ENCODE data around the gene MSLN. TPM values are rescaled to one million over a fixed set of nuclear protein-coding genes. Genes with fewer than 3 reads are reported as not detected.

MSLN gene
- total and polyA plus RNA-seq, 2 of the 13 experiments (the other 11 are each of a cell fraction or from before 2014, with no cell fraction given), result 2.0 to 2.3 TPM

- TF ChIP-seq TARDBP (CRISPR knock-in tag; IDR thresholded peaks at IDR 0.05), result 0 out of 2 replicates have a peak, but pooled peaks have one; percentile 28
- peak; percentile 59 for TF ChIP-seq SRSF1 (optimal IDR thresholded peaks at IDR 0.05; ENCODE audit: low read depth, low read length)
- TF ChIP-seq NONO (IDR thresholded peaks at IDR 0.05), result no peak
- TF ChIP-seq NONO (CRISPR knock-in tag; conservative IDR thresholded peaks at IDR 0.05), result 0 out of 2 replicates have a peak, but pooled peaks have one; percentile 14
- no peak for TF ChIP-seq HDAC6 (IDR thresholded peaks at IDR 0.05; ENCODE audit: low read depth, low read length)
- TF ChIP-seq IKZF5 (CRISPR knock-in tag; IDR thresholded peaks at IDR 0.05), result no peak
- peak; percentile 38; the same call in 1 of the 2 replicates for TF ChIP-seq RNF2 (conservative IDR thresholded peaks at IDR 0.05; ENCODE audit: low read depth)
- TF ChIP-seq PRDM15 (CRISPR knock-in tag; IDR thresholded peaks at IDR 0.05), result no peak
- no peak for TF ChIP-seq ZNF740 (CRISPR knock-in tag; IDR thresholded peaks at IDR 0.05)
- TF ChIP-seq ZNF580 (CRISPR knock-in tag; IDR thresholded peaks at IDR 0.05; ENCODE audit: borderline replicate concordance, low read depth), result no peak
- TF ChIP-seq ZBTB39 (CRISPR knock-in tag; IDR thresholded peaks at IDR 0.05), result no peak
- 0 out of 2 replicates have a peak, but pooled peaks have one; percentile 33 for TF ChIP-seq ZNF558 (CRISPR knock-in tag; IDR thresholded peaks at IDR 0.05; ENCODE audit: borderline replicate concordance)
- no peak for TF ChIP-seq HNRNPL (IDR thresholded peaks at IDR 0.05; ENCODE audit: low read depth, low read length)
- peak; percentile 31; the same call in 1 of the 2 replicates for TF ChIP-seq YEATS4 (CRISPR knock-in tag; IDR thresholded peaks at IDR 0.05; ENCODE audit: borderline replicate concordance)
- TF ChIP-seq ZNF615 (CRISPR knock-in tag; IDR thresholded peaks at IDR 0.05; ENCODE audit: borderline replicate concordance), result no peak
- TF ChIP-seq ZNF546 (CRISPR knock-in tag; conservative IDR thresholded peaks at IDR 0.05), result peak; percentile 24; the same call in 1 of the 2 replicates
- TF ChIP-seq KLF13 (CRISPR knock-in tag; IDR thresholded peaks at IDR 0.05), result no peak
- TF ChIP-seq LBX2 (CRISPR knock-in tag; IDR thresholded peaks at IDR 0.05; ENCODE audit: borderline replicate concordance), result 0 out of 2 replicates have a peak, but pooled peaks have one; percentile 66
- TF ChIP-seq PHF21A (CRISPR knock-in tag; IDR thresholded peaks at IDR 0.05), result peak; percentile 25; the same call in 1 of the 2 replicates
- peak; percentile 13 for TF ChIP-seq TAF15 (IDR thresholded peaks at IDR 0.05; ENCODE audit: low read depth, low read length, poor library complexity, severe bottlenecking)
- TF ChIP-seq KDM2A (CRISPR knock-in tag; IDR thresholded peaks at IDR 0.05; ENCODE audit: borderline replicate concordance, low read depth), result peak; percentile 34; the same call in 1 of the 2 replicates
Measured at GRCh38 chr16:715477-716199, 44.9 kb upstream of the MSLN start (continued).

Measured in HepG2 (cell line).